ENCODE data around the gene BDP1.
"Not testable (repeated sequence)": the region's sequence is repeated elsewhere in the genome, so short reads cannot be mapped to it uniquely, and the experiment has no call there.

DNA sequence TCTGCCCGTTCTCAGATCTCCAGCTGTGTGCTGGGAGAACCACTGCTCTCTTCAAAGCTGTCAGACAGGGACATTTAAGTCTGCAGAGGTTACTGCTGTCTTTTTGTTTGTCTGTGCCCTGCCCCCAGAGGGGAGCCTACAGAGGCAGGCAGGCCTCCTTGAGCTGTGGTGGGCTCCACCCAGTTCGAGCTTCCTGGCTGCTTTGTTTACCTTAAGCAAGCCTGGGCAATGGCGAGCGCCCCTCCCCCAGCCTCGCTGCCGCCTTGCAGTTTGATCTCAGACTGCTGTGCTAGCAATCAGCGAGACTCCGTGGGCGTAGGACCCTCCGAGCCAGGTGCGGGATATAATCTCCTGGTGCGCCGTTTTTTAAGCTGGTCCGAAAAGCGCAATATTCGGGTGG lies 154.5 kb downstream of the BDP1 start:
- TF ChIP-seq, protein P1, sequence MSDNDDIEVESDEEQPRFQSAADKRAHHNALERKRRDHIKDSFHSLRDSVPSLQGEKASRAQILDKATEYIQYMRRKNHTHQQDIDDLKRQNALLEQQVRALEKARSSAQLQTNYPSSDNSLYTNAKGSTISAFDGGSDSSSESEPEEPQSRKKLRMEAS (IDR thresholded peaks at IDR 0.05; ENCODE audit: low read depth, low read length), result not testable (repeated sequence)
- TF ChIP-seq, protein P2, sequence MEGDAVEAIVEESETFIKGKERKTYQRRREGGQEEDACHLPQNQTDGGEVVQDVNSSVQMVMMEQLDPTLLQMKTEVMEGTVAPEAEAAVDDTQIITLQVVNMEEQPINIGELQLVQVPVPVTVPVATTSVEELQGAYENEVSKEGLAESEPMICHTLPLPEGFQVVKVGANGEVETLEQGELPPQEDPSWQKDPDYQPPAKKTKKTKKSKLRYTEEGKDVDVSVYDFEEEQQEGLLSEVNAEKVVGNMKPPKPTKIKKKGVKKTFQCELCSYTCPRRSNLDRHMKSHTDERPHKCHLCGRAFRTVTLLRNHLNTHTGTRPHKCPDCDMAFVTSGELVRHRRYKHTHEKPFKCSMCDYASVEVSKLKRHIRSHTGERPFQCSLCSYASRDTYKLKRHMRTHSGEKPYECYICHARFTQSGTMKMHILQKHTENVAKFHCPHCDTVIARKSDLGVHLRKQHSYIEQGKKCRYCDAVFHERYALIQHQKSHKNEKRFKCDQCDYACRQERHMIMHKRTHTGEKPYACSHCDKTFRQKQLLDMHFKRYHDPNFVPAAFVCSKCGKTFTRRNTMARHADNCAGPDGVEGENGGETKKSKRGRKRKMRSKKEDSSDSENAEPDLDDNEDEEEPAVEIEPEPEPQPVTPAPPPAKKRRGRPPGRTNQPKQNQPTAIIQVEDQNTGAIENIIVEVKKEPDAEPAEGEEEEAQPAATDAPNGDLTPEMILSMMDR (IDR thresholded peaks at IDR 0.05; ENCODE audit: low read depth, low read length), result not testable (repeated sequence)
- not testable (repeated sequence) for TF ChIP-seq POLR2A (IDR thresholded peaks at IDR 0.05; ENCODE audit: extremely low read depth, insufficient read length)

Data from NB4 (cell line).